SHP77 treated with DMSO at 0.1 percent for 48 hours (cell line): ENCODE results near the gene GABARAP.

Source experiments
- DNase-seq: peaks from one replicate; lab custom pipeline; 2025; lab: John Stamatoyannopoulos, UW

GABARAP gene

DNA sequence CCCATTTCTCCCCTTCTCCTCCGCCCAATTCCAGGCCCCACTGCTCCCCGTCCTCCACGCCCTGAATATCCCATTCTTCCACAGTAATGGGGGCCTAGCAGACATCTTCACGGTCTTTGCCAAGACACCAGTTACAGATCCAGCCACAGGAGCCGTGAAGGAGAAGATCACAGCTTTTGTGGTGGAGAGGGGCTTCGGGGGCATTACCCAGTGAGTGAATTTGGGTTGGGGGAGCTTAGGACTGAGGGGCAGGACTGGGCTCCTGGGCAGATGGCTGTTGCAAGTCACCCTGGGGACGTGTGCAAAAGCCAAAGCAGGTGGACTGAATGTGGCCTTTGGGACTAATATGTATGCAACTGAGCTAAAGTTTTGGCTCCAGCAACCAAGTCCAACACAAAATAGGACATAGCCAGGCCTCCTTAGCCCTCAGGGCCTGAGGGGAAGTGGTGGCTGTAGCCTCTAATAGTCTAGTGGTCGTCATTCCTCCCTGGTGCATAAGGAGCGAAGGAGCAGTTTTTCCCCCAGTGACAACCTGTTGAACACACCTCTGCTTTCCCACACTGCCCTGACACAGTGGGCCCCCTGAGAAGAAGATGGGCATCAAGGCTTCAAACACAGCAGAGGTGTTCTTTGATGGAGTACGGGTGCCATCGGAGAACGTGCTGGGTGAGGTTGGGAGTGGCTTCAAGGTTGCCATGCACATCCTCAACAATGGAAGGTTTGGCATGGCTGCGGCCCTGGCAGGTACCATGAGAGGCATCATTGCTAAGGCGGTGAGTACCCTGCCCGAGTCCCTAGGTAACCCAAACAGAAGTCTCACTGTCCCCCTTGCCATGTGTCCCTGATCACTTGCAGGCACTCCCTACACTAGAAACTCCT, 19.9 kb downstream of the GABARAP start:
- no peak for DNase-seq

DNA sequence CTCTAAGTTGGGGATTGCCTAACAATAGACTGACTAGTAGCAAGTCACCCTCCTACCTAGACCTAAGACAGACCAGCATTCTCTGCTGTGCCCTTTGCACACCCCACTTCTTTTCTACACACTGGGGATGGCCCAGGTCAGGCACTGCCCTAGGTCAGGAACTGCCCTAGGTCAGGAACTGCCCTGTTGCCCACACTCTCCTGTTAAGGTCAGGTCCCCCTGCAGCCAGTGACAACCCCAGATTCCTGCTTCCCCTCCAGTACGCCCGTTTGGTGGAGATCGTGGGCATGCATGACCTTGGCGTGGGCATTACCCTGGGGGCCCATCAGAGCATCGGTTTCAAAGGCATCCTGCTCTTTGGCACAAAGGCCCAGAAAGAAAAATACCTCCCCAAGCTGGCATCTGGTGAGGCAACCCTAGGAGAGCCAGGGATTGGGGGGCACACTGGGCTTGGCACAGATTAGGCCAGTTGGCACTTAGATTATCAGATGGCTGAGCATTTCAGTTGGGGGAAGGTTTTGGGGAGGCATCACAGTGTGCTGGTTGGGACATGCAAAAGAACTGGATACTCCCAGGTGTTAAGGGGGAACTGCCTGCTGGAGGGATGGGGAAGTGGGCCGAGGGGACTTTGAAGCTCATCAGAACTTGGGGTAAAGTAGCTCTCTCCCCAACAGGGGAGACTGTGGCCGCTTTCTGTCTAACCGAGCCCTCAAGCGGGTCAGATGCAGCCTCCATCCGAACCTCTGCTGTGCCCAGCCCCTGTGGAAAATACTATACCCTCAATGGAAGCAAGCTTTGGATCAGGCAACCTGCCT, 20.8 kb downstream of the GABARAP start:
- DNase-seq, result no peak

DNA sequence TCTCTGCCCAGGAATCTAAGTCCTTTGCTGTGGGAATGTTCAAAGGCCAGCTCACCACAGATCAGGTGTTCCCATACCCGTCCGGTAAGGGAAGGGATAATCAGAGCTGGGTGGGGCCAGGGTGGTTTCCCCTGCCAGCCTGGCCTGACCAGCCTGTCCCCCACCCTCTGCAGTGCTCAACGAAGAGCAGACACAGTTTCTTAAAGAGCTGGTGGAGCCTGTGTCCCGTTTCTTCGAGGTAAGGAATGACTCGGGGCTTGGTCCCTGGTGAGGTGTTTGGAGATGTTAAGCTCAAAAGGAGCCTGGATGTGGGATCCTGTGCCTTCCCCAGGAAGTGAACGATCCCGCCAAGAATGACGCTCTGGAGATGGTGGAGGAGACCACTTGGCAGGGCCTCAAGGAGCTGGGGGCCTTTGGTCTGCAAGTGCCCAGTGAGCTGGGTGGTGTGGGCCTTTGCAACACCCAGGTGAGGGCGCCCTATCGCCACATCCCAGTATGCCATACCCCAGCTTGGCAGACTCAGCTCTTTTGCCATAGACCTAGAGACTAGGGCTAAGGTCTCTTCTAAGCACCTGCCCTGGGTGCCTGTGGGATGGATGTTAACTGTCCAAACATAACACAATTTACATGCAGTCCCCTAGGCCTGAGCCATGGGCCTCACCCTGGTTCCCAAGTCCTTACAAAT, 21.5 kb downstream of the GABARAP start:
- DNase-seq, result no peak

DNA sequence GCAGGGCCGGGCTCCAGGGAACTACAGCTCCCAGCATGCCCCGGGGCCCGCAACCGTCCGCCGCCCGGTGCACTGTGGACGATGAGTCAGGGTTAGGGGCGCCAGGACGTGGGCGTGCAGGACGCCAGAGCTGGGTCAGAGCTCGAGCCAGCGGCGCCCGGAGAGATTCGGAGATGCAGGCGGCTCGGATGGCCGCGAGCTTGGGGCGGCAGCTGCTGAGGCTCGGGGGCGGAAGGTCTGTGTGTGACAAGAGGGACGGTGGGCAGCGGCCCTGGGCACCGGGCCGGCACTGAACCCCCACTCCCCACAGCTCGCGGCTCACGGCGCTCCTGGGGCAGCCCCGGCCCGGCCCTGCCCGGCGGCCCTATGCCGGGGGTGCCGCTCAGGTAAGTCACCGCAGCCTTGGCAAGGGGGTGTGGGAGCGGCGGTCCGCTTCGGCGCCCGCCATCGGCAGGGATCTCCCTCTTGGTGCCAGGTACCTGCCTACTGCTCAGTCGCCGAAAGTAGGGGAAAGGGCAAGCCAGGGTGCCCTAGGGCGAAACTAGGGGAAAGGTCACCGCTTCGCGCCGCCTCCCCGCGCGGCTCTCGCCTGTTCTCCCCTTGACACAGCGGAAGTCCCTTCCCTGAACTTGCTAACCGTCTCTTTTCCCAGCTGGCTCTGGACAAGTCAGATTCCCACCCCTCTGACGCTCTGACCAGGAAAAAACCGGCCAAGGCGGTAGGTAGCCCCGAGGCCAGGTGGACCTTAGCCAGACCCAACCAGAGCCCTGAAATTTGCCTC, 22.2 kb downstream of the GABARAP start, which contains the start of the genes ACADVL and DLG4:
Gene ACADVL, plus strand, starts transcription at position 127 of the 781 bp plus-strand sequence. Its CDS starts 47 bp downstream, at position 174.
Gene DLG4, minus strand, starts transcription at position 25 of the 781 bp plus-strand sequence.
- DNase-seq, result peak; percentile 62

DNA sequence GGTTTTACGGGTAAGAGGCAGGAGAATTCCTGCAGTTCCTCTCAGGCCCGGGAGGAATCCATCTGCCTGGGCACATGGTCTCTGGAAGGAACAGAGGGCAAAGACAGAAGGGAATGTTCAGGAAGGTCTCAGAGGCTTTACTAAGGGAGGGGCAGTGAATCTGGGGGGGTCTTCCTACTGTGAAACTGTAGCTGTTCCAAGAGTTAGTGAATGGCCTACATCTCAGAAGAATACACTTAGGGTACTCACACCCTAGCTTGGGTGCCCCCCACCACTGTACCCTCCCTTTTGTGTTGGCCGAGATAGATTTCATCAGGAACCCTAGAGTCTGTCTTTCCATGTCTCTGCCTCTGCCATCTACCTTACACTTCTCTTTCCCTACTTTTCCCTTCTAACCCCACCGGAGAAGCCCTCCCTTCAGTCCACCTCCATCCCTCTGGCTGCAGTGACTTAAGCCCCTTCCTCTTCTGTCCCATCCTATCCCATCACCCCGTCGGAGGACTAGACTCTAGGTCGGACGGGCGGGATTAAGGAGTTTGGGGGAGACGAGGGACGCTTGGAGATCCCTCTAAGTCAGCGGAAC, 22.9 kb downstream of the GABARAP start:
- no peak for DNase-seq

DNA sequence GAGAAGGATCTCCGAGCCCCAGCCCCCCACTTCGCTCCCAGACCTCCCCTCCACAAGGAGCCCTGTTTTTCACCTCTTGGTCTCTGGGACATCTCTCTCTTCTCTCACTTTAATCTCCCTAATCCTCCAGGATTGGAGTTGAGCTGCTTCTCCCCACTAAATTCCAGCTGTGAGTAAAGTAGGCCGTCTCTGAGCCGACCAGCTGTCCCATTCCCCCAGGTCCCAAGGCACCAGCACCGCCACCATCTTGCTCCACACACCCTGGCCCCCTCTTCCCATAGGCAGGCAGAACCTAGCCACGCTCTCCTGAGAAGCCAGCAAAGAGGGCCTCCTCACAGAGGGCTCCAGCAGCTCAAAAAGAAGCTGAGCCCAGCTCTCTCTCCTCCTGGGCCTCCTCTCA, 23.5 kb downstream of the GABARAP start:
- DNase-seq, result no peak

DNA sequence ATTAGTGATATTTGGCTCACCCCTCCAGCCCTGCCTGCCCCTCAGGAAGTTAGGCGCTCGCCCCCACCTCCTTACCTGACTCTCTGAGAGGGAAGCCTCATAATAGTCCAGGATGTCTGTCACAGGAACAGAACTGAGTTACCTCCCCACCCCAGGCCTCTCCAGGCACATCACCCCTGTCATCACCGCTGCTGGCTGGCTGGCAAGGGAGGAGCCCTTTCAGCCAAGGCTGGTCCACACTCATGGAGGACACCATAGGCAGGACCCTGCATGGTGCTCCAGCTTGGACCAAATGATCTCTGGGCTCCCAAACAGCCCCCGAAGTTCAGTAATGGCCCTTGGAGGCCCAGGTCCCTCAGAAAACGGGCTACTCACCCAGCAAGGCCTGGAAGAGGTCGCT, 24.1 kb downstream of the GABARAP start:
- no peak for DNase-seq

DNA sequence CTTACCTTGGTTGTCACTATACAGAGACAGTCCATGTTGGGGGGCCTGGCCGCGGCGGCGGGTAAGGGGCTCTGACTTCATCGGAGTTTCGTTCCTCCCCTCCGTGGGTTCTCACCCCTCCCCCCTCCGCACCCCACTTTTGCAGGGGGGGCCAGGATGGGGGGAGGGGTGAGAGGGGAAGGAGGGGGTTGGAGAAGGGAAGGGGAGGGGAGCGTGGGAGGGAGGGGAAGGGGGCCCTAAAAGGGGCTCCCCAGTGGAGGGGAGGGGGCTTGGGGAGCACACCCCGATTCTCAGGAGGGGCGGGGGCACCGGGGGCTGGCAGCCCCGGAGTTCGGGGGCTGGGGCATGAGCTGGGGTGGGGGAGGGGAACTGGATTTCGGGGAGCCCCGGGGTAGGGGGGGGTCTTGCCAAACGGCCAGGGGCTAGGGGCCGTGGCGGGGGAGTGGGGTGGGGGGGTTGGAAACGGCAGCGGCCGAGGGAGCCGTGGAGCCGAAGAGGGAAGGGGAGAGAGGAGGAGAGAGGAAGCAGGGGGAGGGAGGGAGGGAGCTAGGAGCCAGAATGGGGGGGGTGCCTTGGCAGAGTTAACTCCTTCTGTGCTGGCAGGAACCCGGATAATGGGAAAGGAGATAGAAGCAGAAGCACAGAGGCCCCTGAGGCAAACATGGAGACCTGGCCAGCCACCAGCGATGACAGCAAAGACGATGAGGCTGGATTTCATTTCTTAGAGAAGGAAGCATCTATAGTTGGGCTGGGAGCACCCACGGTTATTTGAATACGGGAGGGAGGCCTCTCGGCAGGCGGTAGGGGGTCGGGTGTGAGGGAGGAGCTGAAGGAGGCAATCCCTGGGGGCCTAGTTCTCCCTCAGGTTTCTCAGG, 24.9 kb downstream of the GABARAP start:
- no peak for DNase-seq

DNA sequence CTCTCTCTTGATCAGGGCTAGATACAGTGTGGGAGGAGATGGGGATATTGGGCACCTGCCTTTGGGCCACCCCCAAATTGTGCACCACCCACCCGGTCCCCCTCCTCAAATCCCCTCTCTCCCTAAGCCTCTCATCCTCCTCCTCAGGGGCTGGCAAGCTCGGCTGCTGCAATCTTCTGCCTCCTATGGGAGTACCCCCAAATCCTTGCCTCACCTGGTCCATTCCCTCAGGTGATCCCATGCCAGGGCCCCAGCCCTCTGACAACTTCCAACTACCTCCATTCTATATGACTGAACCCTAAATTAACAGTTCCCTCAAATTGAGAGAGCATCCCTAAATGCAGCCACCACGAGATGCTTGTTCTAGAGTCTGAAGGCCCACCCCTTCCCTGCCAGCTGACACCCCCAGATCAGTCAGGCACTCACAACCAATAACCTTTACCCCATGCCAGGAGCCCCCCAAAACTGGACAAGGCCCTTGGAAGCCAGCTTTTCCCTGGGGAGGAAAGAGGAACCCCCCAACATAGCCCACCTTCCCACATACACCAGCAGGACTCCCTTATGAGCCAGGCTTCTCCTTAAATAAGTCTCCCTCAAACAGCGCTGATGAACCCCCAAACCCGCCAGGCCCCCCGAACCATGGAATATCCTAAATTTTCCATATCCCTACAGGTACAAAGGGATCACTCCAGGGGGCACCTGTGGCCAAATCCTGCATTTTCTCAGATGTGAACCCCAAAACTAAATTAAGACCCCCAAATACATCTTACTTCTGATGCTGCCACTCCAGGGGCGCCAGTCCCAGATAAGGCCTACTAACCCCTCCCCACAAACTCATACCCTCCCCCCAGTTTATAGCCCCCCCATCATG, 25.8 kb downstream of the GABARAP start:
- DNase-seq, result no peak

DNA sequence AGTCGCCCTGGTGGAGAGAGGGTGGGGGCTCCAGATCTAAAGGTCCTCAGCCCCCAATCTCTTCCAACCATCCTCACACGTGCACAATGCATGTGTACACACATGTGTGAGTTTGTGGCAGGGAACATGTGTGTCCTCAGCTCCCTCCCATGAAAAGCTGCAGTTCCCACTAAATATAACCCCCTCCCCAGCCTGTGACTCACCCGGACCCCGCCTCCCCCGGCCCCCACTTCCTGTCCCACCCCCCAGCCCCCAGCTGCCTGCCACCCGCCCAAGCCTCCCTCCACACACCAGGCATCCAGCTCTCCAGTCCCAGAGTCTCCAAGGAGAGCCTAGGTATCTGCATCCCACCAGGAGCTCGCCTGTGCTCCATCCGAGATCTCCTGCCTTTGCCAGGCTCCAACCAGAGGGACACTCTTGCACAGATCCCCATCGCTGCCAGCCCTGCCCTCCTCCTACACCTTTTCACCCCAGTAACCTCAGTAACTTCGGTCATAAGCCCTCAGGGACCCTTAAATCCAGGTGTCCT, 26.5 kb downstream of the GABARAP start:
- no peak for DNase-seq

DNA sequence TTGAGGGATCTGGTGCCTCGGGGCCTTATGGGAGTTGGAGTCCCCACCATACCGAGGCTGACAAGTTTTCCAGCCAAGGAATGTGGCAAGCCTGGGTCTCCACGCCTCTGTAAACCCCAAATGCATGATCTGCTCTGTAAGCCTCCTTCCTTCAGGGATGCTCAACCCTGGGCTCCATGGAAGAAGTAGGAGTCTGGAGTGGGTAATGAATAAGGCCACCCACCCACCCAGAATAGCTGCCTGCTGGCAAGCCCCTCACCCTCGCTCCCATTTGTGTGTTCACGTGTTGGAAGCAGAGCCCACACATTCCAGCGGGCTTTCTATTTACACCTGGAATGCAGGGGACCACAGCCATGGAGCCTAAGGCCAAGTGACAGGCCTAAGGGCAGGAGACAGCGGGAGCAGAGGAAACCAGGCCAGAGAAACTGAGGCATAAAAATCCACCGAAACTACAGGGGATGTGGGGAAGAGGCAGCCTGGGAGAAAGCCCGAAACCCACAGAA, 27.1 kb downstream of the GABARAP start:
- no peak for DNase-seq

DNA sequence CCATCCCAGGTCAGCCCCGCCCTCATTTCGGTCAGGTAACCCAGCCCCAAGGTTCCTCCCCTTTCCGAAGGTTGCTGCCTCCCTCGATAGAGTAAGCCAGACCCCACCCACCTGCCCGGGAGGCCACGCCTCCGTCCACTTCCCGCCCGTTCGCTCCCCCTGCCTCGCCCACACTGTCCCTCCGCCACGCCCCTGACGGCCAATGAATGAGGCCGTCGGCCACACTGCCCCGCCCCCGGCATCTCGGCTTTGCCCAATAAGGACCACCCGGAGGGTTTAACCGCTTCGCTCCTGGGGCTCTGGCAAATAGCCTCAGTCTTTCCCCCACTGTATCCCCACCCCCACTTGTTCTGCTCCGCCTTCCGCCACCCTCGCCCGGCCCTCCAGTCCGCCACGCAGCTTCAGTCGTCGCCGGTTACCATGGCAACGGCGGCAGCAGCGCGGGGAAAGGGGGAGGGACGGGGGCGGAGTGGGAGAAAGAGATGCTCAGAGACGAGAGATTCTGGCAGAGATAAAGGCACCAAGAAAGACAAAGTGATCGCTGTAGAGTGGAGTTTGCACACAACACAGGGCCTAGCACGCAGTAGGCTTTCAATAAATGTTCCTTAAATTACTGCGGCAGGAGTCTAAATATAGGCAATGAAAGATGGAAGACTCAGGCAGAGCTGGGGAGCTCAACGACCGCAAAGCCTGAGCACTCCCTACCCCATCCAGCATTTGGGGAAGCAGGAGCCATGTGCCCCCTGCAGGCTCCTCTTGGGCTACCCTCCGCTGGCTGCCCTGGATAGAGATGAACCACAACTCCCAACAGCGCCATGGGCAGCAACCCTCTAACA, 27.7 kb downstream of the GABARAP start:
- DNase-seq, result peak; percentile 99

DNA sequence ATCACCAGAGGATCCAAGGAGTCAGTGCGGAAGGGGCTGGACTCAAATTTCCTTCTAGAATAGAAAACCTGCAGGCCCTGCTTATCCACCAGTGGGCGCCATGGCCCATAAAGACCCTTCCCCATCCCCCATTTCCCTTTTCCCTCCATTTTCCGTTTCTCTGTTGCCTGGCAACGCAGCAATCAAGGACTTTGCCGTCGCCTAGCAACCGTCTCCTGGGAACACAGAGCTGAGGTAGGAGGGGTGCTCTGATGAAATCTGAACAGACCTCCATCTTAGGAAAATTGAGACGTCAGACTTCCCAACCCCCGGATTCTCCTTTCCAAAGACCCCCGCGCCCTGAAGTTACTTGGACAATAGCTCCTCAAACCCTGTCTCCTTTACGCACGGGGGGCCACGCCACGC, 28.4 kb downstream of the GABARAP start:
- DNase-seq, result peak; percentile 90

DNA sequence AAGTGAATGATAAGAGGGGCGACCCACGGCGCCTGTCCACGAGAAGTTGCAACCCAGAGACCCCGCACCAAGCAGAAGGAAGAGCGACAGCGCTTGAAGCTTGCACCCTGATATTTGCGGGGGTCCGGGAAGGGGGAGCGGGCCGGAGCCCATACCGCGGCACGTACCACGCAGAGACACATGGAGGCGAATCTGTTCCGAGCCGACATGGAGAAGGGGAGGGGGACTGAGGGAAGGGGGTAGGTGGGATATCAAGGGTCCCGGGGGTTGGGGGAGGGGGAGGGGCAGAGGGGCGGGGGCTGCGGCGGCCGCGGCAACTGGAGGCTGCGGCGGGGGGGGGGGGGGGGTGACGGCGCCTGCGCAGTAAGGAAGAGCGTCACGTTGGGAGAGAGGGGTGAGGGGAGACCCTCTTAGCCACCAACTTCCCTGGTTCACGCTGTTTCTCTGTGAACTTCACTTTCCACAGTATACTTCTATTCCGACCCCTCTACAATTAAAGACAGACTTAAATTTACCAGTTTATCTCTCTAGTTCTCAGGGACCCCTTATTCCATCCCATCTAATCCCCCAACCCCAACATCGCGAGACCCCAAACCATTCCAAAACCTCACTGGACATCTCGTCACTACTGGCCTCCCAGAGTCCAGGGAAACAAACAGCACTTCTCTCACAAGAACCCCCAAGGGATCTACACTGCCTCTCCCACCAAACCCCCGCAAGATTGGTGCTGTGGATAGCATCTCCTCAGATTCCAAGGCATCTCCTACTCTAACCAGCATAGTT, 30.6 kb downstream of the GABARAP start:
- DNase-seq, result no peak

DNA sequence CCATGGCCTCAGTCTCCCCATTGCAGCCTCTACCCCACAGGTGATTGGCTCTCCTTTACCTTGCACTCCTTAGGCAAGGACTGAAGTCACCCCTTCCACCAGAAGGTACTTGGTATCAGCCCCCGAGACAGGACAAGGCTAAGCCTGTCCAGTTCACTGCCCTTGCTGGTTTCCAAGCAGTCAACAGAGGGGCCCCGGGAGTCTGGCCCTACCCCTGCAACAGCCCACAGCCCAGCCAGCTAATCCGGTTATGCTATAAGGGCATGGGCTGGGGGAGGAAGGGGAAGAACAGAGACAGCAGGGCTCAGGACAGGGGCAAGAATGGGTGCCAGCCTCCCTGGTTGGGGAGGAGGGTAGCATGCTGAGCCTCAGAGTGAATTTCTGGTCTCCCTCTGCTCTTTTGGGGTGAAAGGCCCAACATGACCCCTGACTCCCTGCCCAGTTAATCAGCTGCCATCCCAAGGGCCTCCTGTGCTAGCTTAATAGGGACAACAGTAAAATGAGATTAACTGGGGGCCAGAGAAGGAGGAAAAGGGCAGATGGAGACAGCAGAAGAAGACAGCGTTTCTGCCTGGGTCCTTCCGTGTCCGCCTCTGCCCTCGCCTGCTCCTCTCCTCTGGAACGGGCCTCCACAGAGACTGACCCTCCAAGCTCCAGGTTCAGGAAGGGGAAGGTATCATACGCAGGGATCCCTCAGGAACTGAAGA, 33.3 kb downstream of the GABARAP start:
- DNase-seq, result no peak

DNA sequence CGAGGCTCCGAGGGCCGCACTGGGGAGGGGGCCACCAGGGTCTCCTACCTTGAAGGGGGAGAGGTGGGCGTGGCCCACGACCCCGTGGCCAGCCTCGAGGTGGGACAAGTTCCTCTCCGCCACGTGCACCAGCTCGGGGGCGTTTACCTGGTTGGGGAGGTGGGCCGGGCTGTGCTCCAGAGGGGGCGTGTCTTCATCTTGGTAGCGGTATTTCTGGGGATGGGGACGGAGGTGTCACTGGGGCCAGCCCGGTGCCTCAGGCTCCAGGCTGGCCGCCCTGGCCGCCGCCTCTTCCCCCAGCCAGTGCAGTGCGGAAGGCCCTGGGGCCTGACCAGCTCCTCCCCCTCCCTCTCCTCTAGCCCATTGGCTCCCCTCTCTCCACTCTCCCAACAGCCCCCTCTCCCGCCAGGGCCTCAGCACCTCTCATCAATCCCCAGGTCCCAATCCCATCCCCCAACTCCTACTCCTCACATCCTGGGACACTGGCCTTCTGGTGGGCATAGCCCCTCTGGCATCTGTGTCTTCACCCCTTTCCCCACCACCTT, 34.1 kb downstream of the GABARAP start:
- no peak for DNase-seq
